Measurements from ENCODE around the gene NHLRC4. TPM values are rescaled to one million over a fixed set of nuclear protein-coding genes. Genes with fewer than 3 reads are reported as not detected.

Gene NHLRC4
- total RNA-seq, 1 experiment from 2014 or later, result 4.0 TPM

DNA sequence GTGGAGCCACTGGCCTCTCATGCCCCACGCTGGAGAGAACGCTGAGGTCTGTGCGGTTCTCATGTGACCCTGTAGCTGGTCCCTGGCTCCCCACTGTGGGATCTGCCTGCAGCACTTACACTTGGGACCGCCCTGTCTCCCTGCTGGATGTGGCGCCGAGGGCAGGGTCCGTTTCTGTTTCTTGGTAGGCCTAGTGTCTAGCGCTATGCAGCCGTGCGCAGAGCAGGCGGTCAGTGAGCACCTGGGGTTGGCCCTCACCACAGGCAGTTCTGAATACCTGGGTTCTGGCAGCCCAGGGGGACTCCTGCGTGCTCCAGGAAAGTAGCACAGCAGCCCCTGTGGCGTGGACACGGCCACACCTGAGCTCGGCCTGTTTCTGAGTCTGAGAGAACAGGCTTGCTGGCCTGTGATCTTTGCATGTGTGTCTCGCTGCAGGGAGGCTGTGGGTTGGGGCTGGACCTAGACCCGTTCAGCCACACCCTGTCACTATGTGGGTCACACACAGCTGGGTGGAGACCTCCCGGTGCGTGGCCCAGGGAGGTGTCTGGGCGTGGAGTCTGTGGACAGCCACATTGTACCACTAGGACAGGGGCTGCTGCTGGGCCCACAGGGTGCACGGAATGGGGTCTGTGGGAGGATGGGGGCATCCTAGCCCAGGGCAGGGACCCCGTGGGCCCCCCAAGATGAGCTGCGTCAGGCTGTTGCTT lies 36.5 kb upstream of the NHLRC4 start:
- peaks cover 50% of the 10 kb centered on the region for H3K4me1 ChIP-seq (ENCODE audit: control insufficient read depth, insufficient read depth, low read length)
- BruUV-seq (replicated peaks), result no TSS peak
- in situ Hi-C loops (cut with HindIII; ENCODE audit: low pct_unique_long_range_greater_than_20kb, low sequenced_read_pairs), result no loop called here
- no peak overlapping the region for H3K27ac ChIP-seq (ENCODE audit: low read length)
- ChIA-PET POLR2A (no interaction called here), CTCF (interaction anchor here (1.3 kb wide), 1 partner anchor 13 kb away, joined by 8 read pairs; no protein-coding TSS in a partner anchor)
- no peak for DNase-seq (ENCODE audit: low read depth, low spot score)
- H3K36me3 ChIP-seq (ENCODE audit: control insufficient read depth, insufficient read depth, low read length), result no peaks in the 10 kb centered on the region
- H3K4me3 ChIP-seq (ENCODE audit: low read depth in 2 of 2, low read length in 2 of 2), result no peak overlapping the region
- intact Hi-C loops (cut with micrococcal nuclease; ENCODE audit: unreplicated experiment), result no loop called here
- no peaks in the 10 kb centered on the region for H3K9me3 ChIP-seq (ENCODE audit: control insufficient read depth, insufficient read depth, low read depth, low read length)
- H3K27me3 ChIP-seq (ENCODE audit: control insufficient read depth, insufficient read depth, low read length), result no peaks in the 10 kb centered on the region
- TF ChIP-seq SIN3A (IDR thresholded peaks at IDR 0.05; ENCODE audit: borderline replicate concordance, insufficient read depth, low read depth, low read length) (no peak), TCF7L2 (IDR thresholded peaks at IDR 0.05; ENCODE audit: low read depth, low read length) (no peak), POLR2AphosphoS5 (IDR thresholded peaks at IDR 0.05; ENCODE audit: low read depth, low read length) (no peak)
- TF ChIP-seq, protein P1, sequence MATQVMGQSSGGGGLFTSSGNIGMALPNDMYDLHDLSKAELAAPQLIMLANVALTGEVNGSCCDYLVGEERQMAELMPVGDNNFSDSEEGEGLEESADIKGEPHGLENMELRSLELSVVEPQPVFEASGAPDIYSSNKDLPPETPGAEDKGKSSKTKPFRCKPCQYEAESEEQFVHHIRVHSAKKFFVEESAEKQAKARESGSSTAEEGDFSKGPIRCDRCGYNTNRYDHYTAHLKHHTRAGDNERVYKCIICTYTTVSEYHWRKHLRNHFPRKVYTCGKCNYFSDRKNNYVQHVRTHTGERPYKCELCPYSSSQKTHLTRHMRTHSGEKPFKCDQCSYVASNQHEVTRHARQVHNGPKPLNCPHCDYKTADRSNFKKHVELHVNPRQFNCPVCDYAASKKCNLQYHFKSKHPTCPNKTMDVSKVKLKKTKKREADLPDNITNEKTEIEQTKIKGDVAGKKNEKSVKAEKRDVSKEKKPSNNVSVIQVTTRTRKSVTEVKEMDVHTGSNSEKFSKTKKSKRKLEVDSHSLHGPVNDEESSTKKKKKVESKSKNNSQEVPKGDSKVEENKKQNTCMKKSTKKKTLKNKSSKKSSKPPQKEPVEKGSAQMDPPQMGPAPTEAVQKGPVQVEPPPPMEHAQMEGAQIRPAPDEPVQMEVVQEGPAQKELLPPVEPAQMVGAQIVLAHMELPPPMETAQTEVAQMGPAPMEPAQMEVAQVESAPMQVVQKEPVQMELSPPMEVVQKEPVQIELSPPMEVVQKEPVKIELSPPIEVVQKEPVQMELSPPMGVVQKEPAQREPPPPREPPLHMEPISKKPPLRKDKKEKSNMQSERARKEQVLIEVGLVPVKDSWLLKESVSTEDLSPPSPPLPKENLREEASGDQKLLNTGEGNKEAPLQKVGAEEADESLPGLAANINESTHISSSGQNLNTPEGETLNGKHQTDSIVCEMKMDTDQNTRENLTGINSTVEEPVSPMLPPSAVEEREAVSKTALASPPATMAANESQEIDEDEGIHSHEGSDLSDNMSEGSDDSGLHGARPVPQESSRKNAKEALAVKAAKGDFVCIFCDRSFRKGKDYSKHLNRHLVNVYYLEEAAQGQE (IDR thresholded peaks at IDR 0.05; ENCODE audit: insufficient read depth in 1 of 2, low read depth in 2 of 2, low read length in 1 of 2), result no peak
- TF ChIP-seq, protein P2, sequence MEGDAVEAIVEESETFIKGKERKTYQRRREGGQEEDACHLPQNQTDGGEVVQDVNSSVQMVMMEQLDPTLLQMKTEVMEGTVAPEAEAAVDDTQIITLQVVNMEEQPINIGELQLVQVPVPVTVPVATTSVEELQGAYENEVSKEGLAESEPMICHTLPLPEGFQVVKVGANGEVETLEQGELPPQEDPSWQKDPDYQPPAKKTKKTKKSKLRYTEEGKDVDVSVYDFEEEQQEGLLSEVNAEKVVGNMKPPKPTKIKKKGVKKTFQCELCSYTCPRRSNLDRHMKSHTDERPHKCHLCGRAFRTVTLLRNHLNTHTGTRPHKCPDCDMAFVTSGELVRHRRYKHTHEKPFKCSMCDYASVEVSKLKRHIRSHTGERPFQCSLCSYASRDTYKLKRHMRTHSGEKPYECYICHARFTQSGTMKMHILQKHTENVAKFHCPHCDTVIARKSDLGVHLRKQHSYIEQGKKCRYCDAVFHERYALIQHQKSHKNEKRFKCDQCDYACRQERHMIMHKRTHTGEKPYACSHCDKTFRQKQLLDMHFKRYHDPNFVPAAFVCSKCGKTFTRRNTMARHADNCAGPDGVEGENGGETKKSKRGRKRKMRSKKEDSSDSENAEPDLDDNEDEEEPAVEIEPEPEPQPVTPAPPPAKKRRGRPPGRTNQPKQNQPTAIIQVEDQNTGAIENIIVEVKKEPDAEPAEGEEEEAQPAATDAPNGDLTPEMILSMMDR (IDR thresholded peaks at IDR 0.05), result no peak
- no peak for ATAC-seq

DNA sequence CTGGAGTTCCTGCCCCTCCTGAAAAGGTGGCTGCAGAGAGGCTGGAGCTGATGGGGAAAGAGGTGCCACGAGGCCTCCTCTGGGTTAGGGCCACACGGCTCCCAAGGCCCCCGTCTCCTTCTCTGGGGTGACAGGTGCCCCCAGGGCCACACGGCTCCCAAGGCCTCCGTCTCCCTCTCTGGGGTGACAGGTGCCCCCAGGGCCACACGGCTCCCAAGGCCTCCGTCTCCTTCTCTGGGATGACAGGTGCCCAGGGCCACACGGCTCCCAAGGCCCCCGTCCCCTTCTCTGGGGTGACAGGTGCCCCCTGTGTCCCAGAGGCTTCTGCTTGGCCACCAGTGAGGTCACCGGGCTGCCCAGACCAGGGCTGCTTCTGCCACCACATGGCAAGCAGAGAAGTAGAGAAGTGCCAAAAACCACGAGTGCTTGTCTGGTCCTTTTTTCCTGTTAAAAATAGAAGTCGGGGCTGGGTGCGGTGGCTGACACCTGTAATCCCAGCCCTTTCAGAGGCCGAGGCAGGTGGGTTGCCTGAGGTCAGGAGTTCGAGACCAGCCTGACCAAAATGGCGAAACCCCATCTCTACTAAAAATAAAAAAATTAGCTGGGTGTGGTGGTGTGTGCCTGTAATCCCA lies 35.2 kb upstream of the NHLRC4 start:
- Histone ChIP-seq H3K4me1 (ENCODE audit: control insufficient read depth, insufficient read depth, low read length) (peaks cover 40% of the 10 kb centered on the region), H3K36me3 (ENCODE audit: control insufficient read depth, insufficient read depth, low read length) (no peaks in the 10 kb centered on the region), H3K9me3 (ENCODE audit: control insufficient read depth, insufficient read depth, low read depth, low read length) (no peaks in the 10 kb centered on the region), H3K27ac (ENCODE audit: low read length) (no peak overlapping the region), H3K4me3 (ENCODE audit: low read depth in 2 of 2, low read length in 2 of 2) (no peak overlapping the region), H3K27me3 (ENCODE audit: control insufficient read depth, insufficient read depth, low read length) (no peaks in the 10 kb centered on the region)
- CTCF ChIA-PET, result interaction anchor here (0.7 kb wide), 1 partner anchor 42 kb away, joined by 6 read pairs; no protein-coding TSS in a partner anchor
- POLR2A ChIA-PET, result no interaction called here
- no peak for ATAC-seq
- in situ Hi-C loops (cut with HindIII; ENCODE audit: low pct_unique_long_range_greater_than_20kb, low sequenced_read_pairs), result no loop called here
- no peak for DNase-seq (ENCODE audit: low read depth, low spot score)
- intact Hi-C loops (cut with micrococcal nuclease; ENCODE audit: unreplicated experiment), result no loop called here
- no TSS peak for BruUV-seq (replicated peaks)
- TF ChIP-seq SIN3A (IDR thresholded peaks at IDR 0.05; ENCODE audit: borderline replicate concordance, insufficient read depth, low read depth, low read length), result no peak
- no peak for TF ChIP-seq POLR2AphosphoS5 (IDR thresholded peaks at IDR 0.05; ENCODE audit: low read depth, low read length)
- TF ChIP-seq, protein P1 (IDR thresholded peaks at IDR 0.05; ENCODE audit: insufficient read depth in 1 of 2, low read depth in 2 of 2, low read length in 1 of 2), result no peak
- no peak for TF ChIP-seq TCF7L2 (IDR thresholded peaks at IDR 0.05; ENCODE audit: low read depth, low read length)
- TF ChIP-seq, protein P2 (IDR thresholded peaks at IDR 0.05), result no peak
